B cell (primary cell): Measurements from ENCODE around the gene FAM168A. TPM values are rescaled to one million over a fixed set of nuclear protein-coding genes. Genes with fewer than 3 reads are reported as not detected.
A peak's percentile ranks its signal among the peaks of the same experiment; 100 is the strongest.

ENCODE experiments used
- ATAC-seq: fragments of 200-7000 bp; cut with Tn5 transposase; one replicate; pipeline ENCODE4 v1.10.0; 2021; ENCODE audit warnings: low read depth, mild to moderate bottlenecking, moderate number of reproducible peaks, moderate library complexity
- CTCF ChIA-PET: fragments of 350-600 bp; sonication (Branson Sonifier 250); formaldehyde crosslinking; loops from one replicate; lab custom pipeline; 2021; ENCODE audit warnings: antibody characterized with exemption, inconsistent platforms; lab: Charles Lee
- POLR2A ChIA-PET: fragments of 350-600 bp; sonication (Branson Sonifier 250); formaldehyde crosslinking; loops from one replicate; lab custom pipeline; 2021; ENCODE audit warnings: antibody characterized with exemption; lab: Charles Lee
- DNase-seq: peaks from one replicate; pipeline ENCODE4 v3.0.0; 2013
- H2AFZ ChIP-seq: 2 replicates; pipeline ENCODE4 v1.6.1; 2012; ENCODE audit warnings: mild to moderate bottlenecking, low read depth, low read length; ENCODE audit not compliant: insufficient read depth, poor library complexity, severe bottlenecking
- H3K27ac ChIP-seq, 2 donors: 1 replicate in 1 of 2; 2 replicates in 1 of 2; pipeline ENCODE4 v1.5.1; 2012 to 2013; ENCODE audit warnings: low read length in 2 of 2, mild to moderate bottlenecking in 2 of 2, moderate library complexity in 1 of 2
- H3K27me3 ChIP-seq, 4 experiments: fragments of 200-600 bp in 1 of 4; sonication (generic) in 1 of 4; replicated peaks in 1 of 4; 1 replicate in 2 of 4; 2 replicates in 2 of 4; pipeline versions ENCODE4 v1.6.1 to v1.7.0; 2013 to 2016; ENCODE audit warnings: low read length in 3 of 4, mild to moderate bottlenecking in 2 of 4, mixed read lengths in 1 of 4, moderate library complexity in 1 of 4; ENCODE audit not compliant: insufficient read depth in 4 of 4, control insufficient read depth in 3 of 4; ENCODE audit errors: control extremely low read depth in 1 of 4
- H3K36me3 ChIP-seq, 2 experiments: replicated peaks in 1 of 2; 1 replicate in 1 of 2; 2 replicates in 1 of 2; pipeline versions ENCODE4 v1.6.1 to v1.7.1; 2013; ENCODE audit warnings: low read length in 1 of 2; ENCODE audit not compliant: insufficient read depth in 2 of 2, control insufficient read depth in 1 of 2; ENCODE audit errors: control extremely low read depth in 1 of 2, extremely low read depth in 1 of 2
- H3K4me1 ChIP-seq, 2 donors: fragments of 200-600 bp in 1 of 2; sonication (generic) in 1 of 2; 1 replicate in 1 of 2; 2 replicates in 1 of 2; pipeline versions ENCODE4 v1.5.1 to v1.6.1; 2013 to 2017; ENCODE audit warnings: low read length in 2 of 2; ENCODE audit not compliant: control insufficient read depth in 2 of 2, insufficient read depth in 2 of 2
- H3K4me2 ChIP-seq: replicated peaks from 2 replicates; pipeline ENCODE3; 2012; ENCODE audit warnings: mild to moderate bottlenecking, low read depth, low read length; ENCODE audit not compliant: poor library complexity, severe bottlenecking
- H3K4me3 ChIP-seq, 5 experiments: fragments of 200-600 bp in 1 of 5; sonication (generic) in 1 of 5; 1 replicate in 3 of 5; 2 replicates in 2 of 5; pipeline versions ENCODE4 v1.5.1 to v1.7.0; 2011 to 2016; ENCODE audit warnings: low read length in 4 of 5, mild to moderate bottlenecking in 4 of 5, low read depth in 2 of 5, control low read depth in 1 of 5, moderate library complexity in 1 of 5; ENCODE audit not compliant: insufficient read depth in 1 of 5; ENCODE audit errors: control extremely low read depth in 1 of 5, extremely low read depth in 1 of 5
- H3K79me2 ChIP-seq: fragments of 200-600 bp; sonication (generic); one replicate; pipeline ENCODE4 v1.6.0; 2016; ENCODE audit warnings: low read length; ENCODE audit not compliant: control insufficient read depth, insufficient read depth
- H3K9ac ChIP-seq: fragments of 200-600 bp; sonication (generic); 2 replicates; pipeline ENCODE4 v1.6.1; 2017; ENCODE audit warnings: mild to moderate bottlenecking, low read length, moderate library complexity
- H3K9me3 ChIP-seq, 3 donors: one replicate each; pipeline versions ENCODE4 v1.6.1 to v1.7.1; 2013; ENCODE audit warnings: low read length in 2 of 3; ENCODE audit not compliant: control insufficient read depth in 2 of 3, insufficient read depth in 1 of 3; ENCODE audit errors: control extremely low read depth in 1 of 3
- H4K20me1 ChIP-seq: 2 replicates; pipeline ENCODE4 v1.6.0; 2012; ENCODE audit warnings: mild to moderate bottlenecking, low read length; ENCODE audit not compliant: insufficient read depth, control insufficient read depth, poor library complexity, severe bottlenecking
- H3K27ac Mint-ChIP-seq: one replicate; pipeline ENCODE4 v1.8.0; 2021; ENCODE audit warnings: mixed read lengths
- H3K27me3 Mint-ChIP-seq: one replicate; pipeline ENCODE4 v1.8.0; 2021; ENCODE audit warnings: mixed read lengths
- H3K4me1 Mint-ChIP-seq: one replicate; pipeline ENCODE4 v1.8.0; 2021; ENCODE audit warnings: mixed read lengths
- H3K4me3 Mint-ChIP-seq: one replicate; pipeline ENCODE4 v1.8.0; 2021; ENCODE audit warnings: mixed read lengths
- H3K9me3 Mint-ChIP-seq: one replicate; pipeline ENCODE4 v1.8.0; 2022; ENCODE audit warnings: mixed read lengths; ENCODE audit not compliant: insufficient read depth
- EZH2 ChIP-seq: IDR thresholded peaks from 2 replicates; pipeline ENCODE4 v1.6.1; 2012; ENCODE audit warnings: borderline replicate concordance, low read depth, mild to moderate bottlenecking, moderate library complexity, low read length; ENCODE audit not compliant: insufficient read depth, poor library complexity, severe bottlenecking
- whole genome bisulfite sequencing: methylation state at CpG from one replicate; pipeline ENCODE4 v1.1.5; 2013; ENCODE audit warnings: missing lambda C conversion rate; ENCODE audit not compliant: insufficient coverage; 5-methylcytosine and 5-hydroxymethylcytosine counted together
- intact Hi-C: fragments of 100-400 bp; cut with micrococcal nuclease; formaldehyde crosslinking; loops from one replicate; pipeline ENCODE4 v1.10.0; 2022
- polyA plus RNA-seq: library from polyadenylated mRNA; depleted of rRNA; stranded (reverse); fragments of >200 nt; gene quantifications from 2 replicates; pipeline ENCODE4 v1.2.3, GENCODE V29; 2012
- total RNA-seq, 2 donors: library from RNA; stranded (reverse); fragments of 120-200 nt in 1 of 2; gene quantifications; 1 replicate in 1 of 2; 2 replicates in 1 of 2; pipeline versions ENCODE4 v1.2.3 to v1.2.4, GENCODE V29; 2013 to 2022
- TF ChIP-seq, protein P1 (sequence below): fragments of 200-600 bp; IDR thresholded peaks from one replicate; pipeline ENCODE4 v1.8.0; 2022; ENCODE audit warnings: antibody characterized with exemption, mild to moderate bottlenecking

The FAM168A gene
- total and polyA plus RNA-seq, 2 donors (not counting 1 experiment from before 2014, with no cell fraction given): 11.0 to 26.8 TPM

DNA sequence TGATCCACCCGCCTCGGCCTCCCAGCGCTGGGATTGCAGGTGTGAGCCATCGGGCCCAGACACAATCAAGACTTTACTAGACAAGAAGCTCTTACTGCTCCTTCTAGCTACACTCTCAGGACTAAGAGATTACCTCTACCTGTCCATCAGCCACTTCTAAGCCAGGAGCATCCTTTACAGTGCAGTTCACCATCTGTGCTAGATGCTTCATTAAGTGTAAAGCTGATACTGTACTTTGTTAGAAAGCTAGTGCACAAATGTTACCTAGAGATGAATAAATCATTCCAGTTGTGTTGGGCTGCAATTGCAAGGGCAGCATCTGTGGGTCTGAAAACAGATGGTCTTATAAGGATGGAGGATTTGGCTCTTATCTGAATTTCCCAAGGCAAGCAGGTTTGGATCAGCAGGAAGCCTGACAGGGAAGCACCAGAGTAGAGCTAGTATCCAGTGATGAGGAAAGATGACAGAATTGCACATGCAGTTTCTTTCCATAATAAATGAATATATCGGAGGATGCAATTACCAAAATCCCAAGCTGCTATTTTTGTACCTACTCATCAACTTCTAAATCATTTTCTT, 58.3 kb downstream of the FAM168A start:
- H3K9me3 ChIP-seq: no peaks in the 10 kb centered on the region
- no peak overlapping the region for H3K4me3 Mint-ChIP-seq
- CTCF ChIA-PET: interaction anchor here (1.7 kb wide), 1 partner anchor 86 kb away, joined by 5 read pairs; no protein-coding TSS in a partner anchor
- no peaks in the 10 kb centered on the region for H3K36me3 ChIP-seq
- intact Hi-C loops: no loop called here
- H3K27ac Mint-ChIP-seq: no peak overlapping the region
- no peak overlapping the region for H3K4me3 ChIP-seq
- POLR2A ChIA-PET: no interaction called here
- H3K9me3 Mint-ChIP-seq: no peaks in the 10 kb centered on the region
- 100% methylated on average over 3 of the region's 5 CpGs for WGBS
- H3K27me3 Mint-ChIP-seq: no peaks in the 10 kb centered on the region
- TF ChIP-seq, protein P1, sequence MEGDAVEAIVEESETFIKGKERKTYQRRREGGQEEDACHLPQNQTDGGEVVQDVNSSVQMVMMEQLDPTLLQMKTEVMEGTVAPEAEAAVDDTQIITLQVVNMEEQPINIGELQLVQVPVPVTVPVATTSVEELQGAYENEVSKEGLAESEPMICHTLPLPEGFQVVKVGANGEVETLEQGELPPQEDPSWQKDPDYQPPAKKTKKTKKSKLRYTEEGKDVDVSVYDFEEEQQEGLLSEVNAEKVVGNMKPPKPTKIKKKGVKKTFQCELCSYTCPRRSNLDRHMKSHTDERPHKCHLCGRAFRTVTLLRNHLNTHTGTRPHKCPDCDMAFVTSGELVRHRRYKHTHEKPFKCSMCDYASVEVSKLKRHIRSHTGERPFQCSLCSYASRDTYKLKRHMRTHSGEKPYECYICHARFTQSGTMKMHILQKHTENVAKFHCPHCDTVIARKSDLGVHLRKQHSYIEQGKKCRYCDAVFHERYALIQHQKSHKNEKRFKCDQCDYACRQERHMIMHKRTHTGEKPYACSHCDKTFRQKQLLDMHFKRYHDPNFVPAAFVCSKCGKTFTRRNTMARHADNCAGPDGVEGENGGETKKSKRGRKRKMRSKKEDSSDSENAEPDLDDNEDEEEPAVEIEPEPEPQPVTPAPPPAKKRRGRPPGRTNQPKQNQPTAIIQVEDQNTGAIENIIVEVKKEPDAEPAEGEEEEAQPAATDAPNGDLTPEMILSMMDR: no peak
- TF ChIP-seq EZH2: no peak
- no peak overlapping the region for H2AFZ ChIP-seq
- no peak overlapping the region for H3K27ac ChIP-seq
- peaks cover 18% of the 10 kb centered on the region for H3K4me1 Mint-ChIP-seq
- no peaks in the 10 kb centered on the region for H3K27me3 ChIP-seq
- ATAC-seq (no peak), DNase-seq (no peak)
- no peak overlapping the region for H3K9ac ChIP-seq
- H4K20me1 ChIP-seq: no peaks in the 10 kb centered on the region
- no peak overlapping the region for H3K4me2 ChIP-seq
- H3K4me1 ChIP-seq: peaks cover 11 to 13% of the 10 kb centered on the region in 2 donors
- H3K79me2 ChIP-seq: peaks cover 19% of the 10 kb centered on the region

DNA sequence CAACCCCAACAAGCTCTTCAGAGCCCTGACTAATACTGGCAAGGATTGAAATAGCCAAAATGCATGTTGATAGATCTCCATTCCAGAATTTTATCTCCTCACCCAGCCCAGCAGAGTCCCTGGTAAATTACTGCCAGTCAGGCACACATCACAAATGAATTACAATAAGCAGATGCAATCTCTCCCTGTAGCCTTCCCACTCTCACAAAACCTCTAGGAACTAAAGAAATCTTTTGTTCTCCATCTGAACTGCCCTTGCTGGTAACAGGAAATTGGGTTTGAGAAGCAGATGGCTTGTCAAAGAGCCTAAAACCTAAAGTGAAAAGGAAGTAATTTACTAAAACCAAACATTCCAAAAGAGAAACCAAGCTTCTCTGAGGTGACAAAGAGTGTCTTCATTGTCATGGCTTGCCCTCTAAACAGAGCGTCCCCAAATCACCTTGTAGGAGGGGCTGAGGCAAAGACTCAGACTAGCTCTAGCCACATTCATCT, 59.5 kb downstream of the FAM168A start:
- H3K4me1 ChIP-seq: peaks cover 11 to 13% of the 10 kb centered on the region in 2 donors
- CTCF ChIA-PET: interaction anchor here (0.5 to 1.7 kb wide), 2 partner anchors 87 to 681 kb away, joined by 3 to 5 read pairs; no protein-coding TSS in a partner anchor
- H3K9me3 ChIP-seq: no peaks in the 10 kb centered on the region
- POLR2A ChIA-PET: no interaction called here
- intact Hi-C loops: no loop called here
- H3K9ac ChIP-seq: no peak overlapping the region
- no peak for ATAC-seq
- WGBS: no CpG with 5 or more reads among the region's 1 CpG
- TF ChIP-seq, protein P1: no peak
- TF ChIP-seq EZH2: no peak
- no peaks in the 10 kb centered on the region for H3K27me3 ChIP-seq
- no peak overlapping the region for H3K4me3 ChIP-seq
- Mint-ChIP-seq H3K9me3 (no peaks in the 10 kb centered on the region), H3K4me3 (no peak overlapping the region), H3K4me1 (peaks cover 18% of the 10 kb centered on the region), H3K27ac (no peak overlapping the region), H3K27me3 (no peaks in the 10 kb centered on the region)
- no peaks in the 10 kb centered on the region for H3K36me3 ChIP-seq
- H2AFZ ChIP-seq: no peak overlapping the region
- no peaks in the 10 kb centered on the region for H4K20me1 ChIP-seq
- DNase-seq: no peak
- H3K27ac ChIP-seq: no peak overlapping the region
- H3K4me2 ChIP-seq: peak overlapping the region; percentile 12
- peaks cover 11% of the 10 kb centered on the region for H3K79me2 ChIP-seq
